ENCODE measurements around the gene ATAT1. TPM values are rescaled to one million over a fixed set of nuclear protein-coding genes. Genes with fewer than 3 reads are reported as not detected.

ATAT1 gene
- total RNA-seq (ENCODE audit: low replicate concordance): 0.16 and 5.6 TPM in 2 replicates

DNA sequence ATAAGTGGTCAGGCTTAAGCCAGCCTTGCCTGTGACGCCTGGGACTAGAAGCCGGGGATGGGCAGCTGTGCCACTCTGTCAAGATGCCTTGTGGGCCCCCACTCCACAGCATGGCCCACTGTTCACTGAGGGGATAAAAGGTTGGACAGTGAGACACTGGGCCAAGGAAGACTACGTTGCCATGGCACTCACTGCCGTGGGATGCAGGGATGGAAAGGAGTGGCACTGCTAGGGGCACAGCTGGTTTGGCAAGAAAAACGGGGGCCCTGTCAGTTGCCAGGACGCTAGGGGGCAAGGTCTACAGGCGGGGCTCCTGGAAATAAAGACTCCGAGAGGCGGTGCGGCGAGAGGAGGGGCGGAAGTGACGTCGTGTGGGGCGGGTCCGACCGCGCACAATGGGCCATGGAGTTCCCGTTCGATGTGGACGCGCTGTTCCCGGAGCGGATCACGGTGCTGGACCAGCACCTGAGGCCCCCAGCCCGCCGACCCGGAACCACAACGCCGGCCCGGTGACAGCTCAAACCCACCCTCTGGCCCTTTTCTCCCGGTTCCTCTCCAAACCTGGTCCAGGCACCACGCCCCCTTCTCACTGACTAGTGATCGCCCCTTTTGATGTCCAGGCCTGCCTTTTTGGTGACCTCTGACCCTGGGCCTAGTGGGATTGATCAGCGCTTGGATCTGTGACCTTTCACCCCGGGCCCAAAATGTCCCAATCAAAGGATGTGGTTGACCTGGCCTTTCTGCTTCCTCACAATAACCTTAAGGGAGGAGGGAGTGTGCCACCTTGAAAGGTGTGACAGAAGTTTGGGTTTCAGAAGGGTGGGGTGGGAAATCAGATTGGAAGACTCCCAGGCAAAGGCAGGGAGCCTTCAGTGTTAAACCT lies at the start of gene ATAT1:
Gene ATAT1, plus strand, starts transcription at position 391 of the 883 bp plus-strand sequence.
- DNase-seq (ENCODE audit: low read depth): peak; percentile 67
- TF ChIP-seq, protein P1, sequence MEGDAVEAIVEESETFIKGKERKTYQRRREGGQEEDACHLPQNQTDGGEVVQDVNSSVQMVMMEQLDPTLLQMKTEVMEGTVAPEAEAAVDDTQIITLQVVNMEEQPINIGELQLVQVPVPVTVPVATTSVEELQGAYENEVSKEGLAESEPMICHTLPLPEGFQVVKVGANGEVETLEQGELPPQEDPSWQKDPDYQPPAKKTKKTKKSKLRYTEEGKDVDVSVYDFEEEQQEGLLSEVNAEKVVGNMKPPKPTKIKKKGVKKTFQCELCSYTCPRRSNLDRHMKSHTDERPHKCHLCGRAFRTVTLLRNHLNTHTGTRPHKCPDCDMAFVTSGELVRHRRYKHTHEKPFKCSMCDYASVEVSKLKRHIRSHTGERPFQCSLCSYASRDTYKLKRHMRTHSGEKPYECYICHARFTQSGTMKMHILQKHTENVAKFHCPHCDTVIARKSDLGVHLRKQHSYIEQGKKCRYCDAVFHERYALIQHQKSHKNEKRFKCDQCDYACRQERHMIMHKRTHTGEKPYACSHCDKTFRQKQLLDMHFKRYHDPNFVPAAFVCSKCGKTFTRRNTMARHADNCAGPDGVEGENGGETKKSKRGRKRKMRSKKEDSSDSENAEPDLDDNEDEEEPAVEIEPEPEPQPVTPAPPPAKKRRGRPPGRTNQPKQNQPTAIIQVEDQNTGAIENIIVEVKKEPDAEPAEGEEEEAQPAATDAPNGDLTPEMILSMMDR (IDR thresholded peaks at IDR 0.05; ENCODE audit: insufficient read depth, low read length): peak; percentile 57
- H3K4me3 ChIP-seq (ENCODE audit: low read depth, low read length): peak within 1 kb of the TSS; percentile 85

GRCh38 chr6:30578051-30578450 lies 48.6 kb upstream of the ATAT1 start:
- DNase-seq (ENCODE audit: low read depth): no peak
- TF ChIP-seq, protein P1 (IDR thresholded peaks at IDR 0.05; ENCODE audit: insufficient read depth, low read length): no peak
- no peak overlapping the region for H3K4me3 ChIP-seq (ENCODE audit: low read depth, low read length)

- H3K4me3 ChIP-seq (ENCODE audit: low read depth, low read length): no peak overlapping the region
- DNase-seq (ENCODE audit: low read depth): no peak
- TF ChIP-seq, protein P1 (IDR thresholded peaks at IDR 0.05; ENCODE audit: insufficient read depth, low read length): no peak
These were observed 42.8 kb upstream of the ATAT1 start for GRCh38 chr6:30583921-30584320.

DNA sequence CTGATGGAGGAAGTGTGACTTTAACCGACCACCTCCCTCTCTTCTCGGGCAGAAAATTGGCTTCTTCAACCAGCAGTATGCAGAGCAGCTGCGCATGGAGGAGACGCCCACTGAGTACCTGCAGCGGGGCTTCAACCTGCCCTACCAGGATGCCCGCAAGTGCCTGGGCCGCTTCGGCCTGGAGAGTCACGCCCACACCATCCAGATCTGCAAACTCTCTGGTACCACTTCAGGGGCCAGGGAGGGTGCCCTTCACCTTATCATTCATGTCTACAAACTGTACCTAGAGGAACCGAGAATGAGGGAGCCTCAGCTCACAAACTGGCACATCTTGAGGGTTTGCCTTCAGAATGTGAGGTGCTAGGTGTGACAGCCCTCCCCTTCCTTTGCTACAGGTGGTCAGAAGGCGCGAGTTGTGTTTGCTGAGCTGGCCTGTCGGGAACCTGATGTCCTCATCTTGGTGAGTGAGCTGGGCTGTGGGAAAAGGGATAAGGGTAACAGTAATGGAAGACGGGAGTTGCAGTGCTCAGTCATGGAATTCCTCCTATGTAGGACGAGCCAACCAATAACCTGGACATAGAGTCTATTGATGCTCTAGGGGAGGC lies 36.8 kb upstream of the ATAT1 start:
- DNase-seq (ENCODE audit: low read depth): no peak

GRCh38 chr6:30590509-30590908 lies 36.2 kb upstream of the ATAT1 start:
- TF ChIP-seq, protein P1 (IDR thresholded peaks at IDR 0.05; ENCODE audit: insufficient read depth, low read length): no peak
- H3K4me3 ChIP-seq (ENCODE audit: low read depth, low read length): no peak overlapping the region
- no peak for DNase-seq (ENCODE audit: low read depth)

More for the DNA sequence above, 36.8 kb upstream of the ATAT1 start:
- no peak overlapping the region for H3K4me3 ChIP-seq (ENCODE audit: low read depth, low read length)
- TF ChIP-seq, protein P1 (IDR thresholded peaks at IDR 0.05; ENCODE audit: insufficient read depth, low read length): no peak

- TF ChIP-seq, protein P1 (IDR thresholded peaks at IDR 0.05; ENCODE audit: insufficient read depth, low read length): no peak
- H3K4me3 ChIP-seq (ENCODE audit: low read depth, low read length): no peak overlapping the region
- DNase-seq (ENCODE audit: low read depth): peak; percentile 79
These were observed 35.7 kb upstream of the ATAT1 start for GRCh38 chr6:30591008-30591407.

All from fibroblast of the aortic adventitia (primary cell).